T-helper 1 cell (primary cell): ENCODE results near the gene TLR9.
A peak's percentile ranks its signal among the peaks of the same experiment; 100 is the strongest.

ENCODE experiments used
- DNase-seq, 5 donors: peaks; one replicate each; pipeline ENCODE4 v3.0.0-alpha.2; 2012 to 2020

Gene TLR9

DNA sequence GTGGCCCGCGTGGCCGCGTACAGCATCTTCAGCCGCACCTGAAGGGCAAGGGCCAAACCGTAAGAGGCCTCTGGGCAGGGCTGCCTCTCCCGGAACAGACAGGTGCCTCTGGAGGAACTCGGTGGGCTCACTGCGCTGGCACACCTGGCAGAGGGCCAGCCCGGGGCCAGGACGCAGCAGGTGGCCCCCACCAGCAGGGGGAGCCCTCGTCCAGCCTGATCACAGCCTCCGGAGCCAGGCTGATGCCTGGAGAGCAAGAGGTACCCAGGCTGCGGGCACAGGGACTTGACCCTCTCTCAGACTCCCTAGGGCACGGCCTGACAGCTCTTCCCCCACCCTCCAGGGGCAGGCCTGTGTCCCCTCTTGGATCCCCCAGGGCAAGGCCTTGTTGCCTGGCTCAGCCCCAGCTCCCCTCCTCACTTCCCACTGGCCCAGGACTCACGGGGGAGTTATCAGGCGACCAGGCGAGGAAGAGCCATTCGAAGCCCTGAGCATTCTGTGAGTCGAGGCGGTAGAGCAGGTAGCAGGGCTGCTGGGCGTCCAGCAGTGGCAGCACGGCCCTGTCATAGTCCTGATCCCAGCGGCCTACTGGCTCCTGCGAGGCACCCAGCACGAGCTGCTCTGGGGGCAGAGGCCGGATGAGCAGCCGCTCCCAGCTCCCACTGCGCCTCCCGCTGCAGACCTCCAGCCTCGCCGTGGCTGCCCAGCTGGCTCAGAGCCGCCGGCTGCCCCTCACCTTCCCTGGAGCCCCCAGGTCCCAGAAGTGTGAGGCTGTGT lies 6.2 kb upstream of the TLR9 start:
- peak; percentile 76 to 88 (median 85) for DNase-seq

DNA sequence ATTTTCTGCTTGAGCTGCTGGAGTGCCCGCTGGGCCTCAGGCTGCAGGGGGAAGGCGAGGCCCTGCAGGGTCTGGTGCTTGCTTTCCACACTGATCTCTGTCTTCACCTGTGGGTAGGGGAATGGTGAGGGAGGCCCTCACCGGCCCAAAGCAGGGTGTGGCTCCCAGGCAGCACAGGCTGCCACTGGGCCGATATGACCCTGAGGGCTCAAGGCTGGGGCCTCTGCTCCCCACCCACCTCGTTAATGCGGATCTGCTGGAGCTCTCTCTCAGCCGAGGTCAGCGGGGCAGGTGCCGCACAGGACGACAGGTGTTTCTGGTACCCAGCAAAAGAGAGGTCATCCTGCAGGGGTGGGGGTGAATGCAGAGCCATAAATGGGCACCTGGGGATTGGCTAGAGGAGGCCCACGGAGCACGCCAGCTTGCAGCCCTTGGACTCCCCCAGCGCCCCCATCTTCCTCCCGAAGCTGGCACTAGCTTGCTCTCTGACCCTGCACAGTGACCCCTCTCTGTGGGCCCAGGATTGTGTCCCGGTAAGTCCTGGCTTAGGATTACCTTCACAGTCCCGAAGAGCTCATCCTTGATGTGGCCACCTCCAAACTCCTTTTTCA lies 5.5 kb upstream of the TLR9 start:
- DNase-seq: no peak

- DNase-seq: no peak
These were observed 5.0 kb upstream of the TLR9 start for GRCh38 chr3:52230461-52230860.

GRCh38 chr3:52229656-52230055 lies 4.2 kb upstream of the TLR9 start:
- DNase-seq: no peak

GRCh38 chr3:52228751-52229291 lies 3.4 kb upstream of the TLR9 start:
- no peak for DNase-seq

DNA sequence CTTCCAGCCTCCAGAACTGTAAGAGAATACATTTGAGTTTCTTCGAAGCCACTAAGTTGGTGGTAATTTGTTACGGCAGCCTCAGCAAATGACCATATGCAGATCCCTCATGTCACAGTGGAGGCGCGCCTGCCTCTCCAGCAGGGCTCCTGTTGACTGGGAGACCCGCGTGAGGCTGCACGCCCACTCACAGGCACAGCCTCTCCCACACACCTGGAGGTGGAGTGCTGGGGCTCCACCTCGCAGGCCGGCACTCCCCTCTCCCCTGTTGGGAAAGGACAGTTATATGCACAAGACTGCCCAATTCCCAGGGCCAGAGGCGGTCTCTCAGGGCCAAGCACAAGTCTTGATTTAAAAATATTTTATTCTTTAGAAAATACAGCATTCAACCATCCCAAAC lies 2.8 kb upstream of the TLR9 start:
- no peak for DNase-seq

GRCh38 chr3:52227766-52228165 lies 2.3 kb upstream of the TLR9 start:
- DNase-seq: no peak

DNA sequence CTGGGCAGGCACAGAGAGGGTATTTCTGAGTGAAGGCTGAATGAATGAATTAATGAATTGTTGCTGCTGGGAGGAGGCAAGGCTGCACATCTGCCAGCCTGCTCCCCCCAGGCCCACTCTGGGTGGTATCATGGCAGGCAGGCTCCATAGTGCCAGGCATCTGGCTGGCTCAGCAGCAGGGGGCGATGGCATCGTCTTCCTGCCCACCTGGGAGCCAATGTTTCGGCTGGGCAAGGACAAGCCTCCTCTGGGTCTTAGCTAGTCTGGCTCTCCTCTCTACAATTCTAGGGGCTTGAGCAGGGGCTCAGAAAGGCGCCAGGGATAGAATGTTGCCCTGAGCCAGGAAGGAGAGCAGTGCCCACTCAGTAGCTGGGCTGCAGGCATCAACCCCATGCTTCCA lies 1.7 kb upstream of the TLR9 start:
- no peak for DNase-seq

DNA sequence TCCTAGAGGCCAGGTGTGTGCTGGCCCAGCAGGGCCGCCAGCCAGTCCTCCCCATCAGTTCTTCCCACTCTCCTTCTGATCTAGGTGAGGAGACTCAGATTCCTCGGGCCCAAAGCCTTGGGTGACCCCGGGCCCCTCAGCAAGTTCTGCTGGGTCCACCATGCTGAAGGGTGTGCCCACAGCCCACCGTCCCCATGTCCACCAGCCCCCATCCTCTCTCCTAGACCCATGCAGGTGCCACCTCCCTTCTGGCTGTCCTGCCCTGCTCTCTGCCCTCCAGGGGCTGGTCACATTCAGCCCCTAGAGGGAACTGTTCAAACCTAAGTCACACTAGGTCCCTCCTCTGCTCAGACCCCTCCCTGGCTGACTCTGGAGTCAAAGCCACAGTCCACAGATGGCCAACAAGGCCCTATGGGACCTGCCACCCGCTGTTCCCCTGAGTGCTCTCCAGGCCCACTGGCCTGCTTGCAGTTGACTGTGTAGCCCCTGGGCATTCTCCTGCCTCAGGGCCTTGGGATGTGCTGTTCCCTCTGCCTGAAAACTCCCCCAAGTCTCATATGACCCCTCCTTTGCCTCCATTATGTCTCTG lies 878 bp upstream of the TLR9 start:
- no peak for DNase-seq

GRCh38 chr3:52223449-52224408 lies 1.7 kb downstream of the TLR9 start:
- DNase-seq: no peak

- no peak for DNase-seq
These were observed 2.9 kb downstream of the TLR9 start for GRCh38 chr3:52222319-52223221.

- peak in 4 of 5 donors; percentile 47 to 75 (median 59) for DNase-seq
These were observed 3.7 kb downstream of the TLR9 start for GRCh38 chr3:52221563-52222318.

DNA sequence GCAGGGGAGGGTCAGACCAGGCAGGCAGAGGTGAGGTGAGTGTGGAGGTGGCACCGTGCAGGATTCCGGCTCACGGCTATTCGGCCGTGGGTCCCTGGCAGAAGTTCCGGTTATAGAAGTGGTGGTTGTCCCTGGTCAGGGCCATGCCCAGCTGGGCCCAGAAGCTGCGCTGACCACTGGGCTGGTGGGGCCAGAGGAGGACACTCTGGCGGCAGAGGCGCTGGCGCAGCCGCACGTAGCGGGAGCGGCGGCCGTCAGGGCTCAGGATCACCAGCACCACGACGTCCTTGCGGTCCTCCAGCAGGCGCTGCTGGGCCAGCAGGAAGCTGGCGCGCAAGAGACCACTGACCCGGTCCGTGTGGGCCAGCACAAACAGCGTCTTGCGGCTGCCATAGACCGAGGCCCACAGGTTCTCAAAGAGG lies 4.3 kb downstream of the TLR9 start:
- no peak for DNase-seq

- DNase-seq: peak; percentile 68 to 86 (median 79)
These were observed 4.9 kb downstream of the TLR9 start for GRCh38 chr3:52220380-52221026.

- DNase-seq: no peak
These were observed 6.4 kb downstream of the TLR9 start for GRCh38 chr3:52218937-52219650.

- peak in 1 of 5 donors; percentile 55 for DNase-seq
These were observed 7.0 kb downstream of the TLR9 start for GRCh38 chr3:52218454-52218853.

DNA sequence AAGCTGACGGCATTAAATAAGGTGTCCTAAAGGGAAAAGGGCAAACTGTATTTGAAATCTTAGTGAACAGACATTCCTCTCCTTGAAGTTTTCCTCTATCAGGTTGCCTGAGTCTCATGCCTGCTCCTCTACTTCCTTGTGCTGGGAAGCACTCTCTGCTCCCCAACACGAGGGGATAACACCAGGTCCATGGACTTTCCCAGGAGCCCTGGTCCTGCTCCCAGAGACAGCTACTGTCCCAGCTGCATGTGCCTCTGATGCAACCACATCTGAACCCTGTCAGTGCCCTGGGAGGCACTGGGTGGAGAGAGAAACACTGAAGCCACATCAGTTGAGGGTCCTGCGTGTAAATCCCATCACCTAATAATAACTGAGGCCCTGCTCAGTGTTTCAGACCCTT lies 7.4 kb downstream of the TLR9 start:
- DNase-seq: no peak

DNA sequence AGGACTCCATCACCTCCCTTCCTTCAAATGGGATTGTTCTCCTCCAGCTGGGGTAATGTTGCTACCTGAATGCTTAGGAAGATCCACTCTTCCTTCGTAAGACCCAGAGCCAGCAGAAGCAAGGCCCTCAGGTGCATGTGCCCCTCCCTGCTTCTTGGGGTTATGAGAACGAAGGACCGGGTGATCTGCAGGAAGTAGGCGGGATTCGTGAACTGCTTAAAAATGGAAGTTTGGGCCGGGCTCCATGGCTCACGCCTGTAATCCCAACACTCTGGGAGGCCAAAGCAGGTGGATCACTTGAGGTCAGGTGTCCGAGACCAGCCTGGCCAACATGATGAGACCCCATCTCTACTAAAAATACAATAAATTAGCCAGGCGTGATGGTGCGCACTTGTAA lies 8.0 kb downstream of the TLR9 start:
- DNase-seq: no peak
